NCI-H774 (cell line): Measurements from ENCODE around the gene ECT2L.
"Not testable (repeated sequence)": the region's sequence is repeated elsewhere in the genome, so short reads cannot be mapped to it uniquely, and the experiment has no call there.

Source experiments
- DNase-seq: peaks from one replicate; lab custom pipeline; 2025; lab: John Stamatoyannopoulos, UW

Gene ECT2L

GRCh38 chr6:138931660-138932059, 135.8 kb downstream of the ECT2L start:
- DNase-seq, result no peak

- not testable (repeated sequence) for DNase-seq
These were observed 141.0 kb downstream of the ECT2L start for GRCh38 chr6:138936873-138937272.

GRCh38 chr6:138943089-138943625, 147.3 kb downstream of the ECT2L start:
- no peak for DNase-seq

GRCh38 chr6:138944412-138944811, 148.5 kb downstream of the ECT2L start:
- no peak for DNase-seq

- no peak for DNase-seq
These were observed 149.5 kb downstream of the ECT2L start for GRCh38 chr6:138945354-138945753.

GRCh38 chr6:138948004-138948403, 152.1 kb downstream of the ECT2L start:
- no peak for DNase-seq

- no peak for DNase-seq
These were observed 152.8 kb downstream of the ECT2L start for GRCh38 chr6:138948546-138949179.

- no peak for DNase-seq
These were observed 157.6 kb downstream of the ECT2L start for GRCh38 chr6:138953451-138953850.
